AG04450 (cell line): ENCODE results near the gene KIAA2012. TPM values are rescaled to one million over a fixed set of nuclear protein-coding genes. Genes with fewer than 3 reads are reported as not detected.
A peak's percentile ranks its signal among the peaks of the same experiment; 100 is the strongest.

ENCODE experiments used
- CTCF ChIA-PET: fragments of 300-600, 350-600 bp; formaldehyde crosslinking; extraction: SDS; loops from one replicate; lab custom pipeline; 2022; ENCODE audit warnings: antibody characterized with exemption, inconsistent platforms; lab: Charles Lee
- POLR2A ChIA-PET: fragments of 350-600 bp; formaldehyde crosslinking; extraction: SDS; loops from one replicate; lab custom pipeline; 2021; ENCODE audit warnings: antibody characterized with exemption, inconsistent platforms; lab: Yijun Ruan, JAX
- DNase-seq: peaks from one replicate; pipeline ENCODE4 v3.0.0-alpha.2; 2011; ENCODE audit warnings: low read depth, low spot score
- H3K27ac ChIP-seq: one replicate; pipeline ENCODE4 v1.5.1; 2012; ENCODE audit warnings: low read depth, low read length, control low read depth
- H3K27me3 ChIP-seq: one replicate; pipeline ENCODE4 v1.6.0; 2012; ENCODE audit warnings: low read length; ENCODE audit not compliant: control insufficient read depth, insufficient read depth
- H3K4me3 ChIP-seq: 2 replicates; pipeline ENCODE4 v1.5.1; 2011; ENCODE audit warnings: mild to moderate bottlenecking, low read depth, low read length, control low read depth
- H3K9me3 ChIP-seq: 2 replicates; pipeline ENCODE4 v1.5.1; 2012; ENCODE audit warnings: low read length; ENCODE audit not compliant: control insufficient read depth, insufficient read depth
- CTCF ChIP-seq: IDR thresholded peaks from 2 replicates; pipeline ENCODE4 v1.5.1; 2011; ENCODE audit warnings: low read depth, low read length, control low read depth, inconsistent platforms
- polyA plus RNA-seq: library from polyadenylated mRNA; depleted of rRNA; stranded (reverse); fragments of >200 nt; gene quantifications from 2 replicates; pipeline ENCODE4 v1.2.3, GENCODE V29; 2011

The KIAA2012 gene
- polyA plus RNA-seq, 1 experiment, result 0.12 TPM

GRCh38 chr2:202165208-202165607 lies 92.2 kb downstream of the KIAA2012 start:
- ChIA-PET CTCF (interaction anchor here (0.6 to 1.5 kb wide), 5 partner anchors 10 to 130 kb away, joined by 3 to 5 read pairs (median 3); no protein-coding TSS in a partner anchor), POLR2A (interaction anchor here (0.6 to 1.2 kb wide), 3 partner anchors 11 to 30 kb away, joined by 3 to 4 read pairs (median 3); no protein-coding TSS in a partner anchor)
- DNase-seq, result no peak
- TF ChIP-seq CTCF, result no peak
- no peak overlapping the region for H3K27ac ChIP-seq
- H3K4me3 ChIP-seq, result no peak overlapping the region
- H3K9me3 ChIP-seq, result no peaks in the 10 kb centered on the region
- H3K27me3 ChIP-seq, result no peaks in the 10 kb centered on the region

DNA sequence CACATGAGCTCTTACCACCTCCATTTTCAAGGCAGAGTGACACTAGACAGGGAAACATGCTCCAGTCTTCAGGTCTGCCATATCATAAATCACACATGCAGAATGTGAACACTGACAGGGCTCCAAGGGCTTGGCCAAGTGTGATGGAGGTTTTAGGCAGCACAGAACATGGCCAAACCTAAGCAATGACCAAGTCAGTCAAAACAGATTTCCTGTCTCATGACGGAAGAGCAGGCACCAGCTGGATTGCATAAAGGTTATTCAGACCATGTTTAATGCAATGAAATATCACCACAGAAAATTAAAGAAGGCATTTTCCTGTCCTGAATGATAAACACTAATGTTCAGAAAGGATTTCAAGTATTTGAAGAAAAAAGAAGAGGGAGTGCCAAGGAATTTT lies 92.9 kb downstream of the KIAA2012 start:
- H3K27me3 ChIP-seq, result no peaks in the 10 kb centered on the region
- POLR2A ChIA-PET, result interaction anchor here (1.2 kb wide), 1 partner anchor 30 kb away, joined by 4 read pairs; no protein-coding TSS in a partner anchor
- no peak overlapping the region for H3K27ac ChIP-seq
- TF ChIP-seq CTCF, result no peak
- CTCF ChIA-PET, result interaction anchor here (0.6 to 1.5 kb wide), 5 partner anchors 9 to 131 kb away, joined by 3 to 5 read pairs (median 3); no protein-coding TSS in a partner anchor
- H3K9me3 ChIP-seq, result no peaks in the 10 kb centered on the region
- no peak overlapping the region for H3K4me3 ChIP-seq
- no peak for DNase-seq

GRCh38 chr2:202169131-202169530 lies 96.1 kb downstream of the KIAA2012 start:
- DNase-seq, result no peak
- no peaks in the 10 kb centered on the region for H3K9me3 ChIP-seq
- ChIA-PET CTCF (interaction anchor here (1.3 to 1.8 kb wide), 2 partner anchors 10 to 134 kb away, joined by 5 read pairs; no protein-coding TSS in a partner anchor), POLR2A (interaction anchor here (0.6 kb wide), 1 partner anchor 33 kb away, joined by 4 read pairs; no protein-coding TSS in a partner anchor)
- no peak overlapping the region for H3K4me3 ChIP-seq
- H3K27ac ChIP-seq, result no peak overlapping the region
- no peak for TF ChIP-seq CTCF
- H3K27me3 ChIP-seq, result no peaks in the 10 kb centered on the region

DNA sequence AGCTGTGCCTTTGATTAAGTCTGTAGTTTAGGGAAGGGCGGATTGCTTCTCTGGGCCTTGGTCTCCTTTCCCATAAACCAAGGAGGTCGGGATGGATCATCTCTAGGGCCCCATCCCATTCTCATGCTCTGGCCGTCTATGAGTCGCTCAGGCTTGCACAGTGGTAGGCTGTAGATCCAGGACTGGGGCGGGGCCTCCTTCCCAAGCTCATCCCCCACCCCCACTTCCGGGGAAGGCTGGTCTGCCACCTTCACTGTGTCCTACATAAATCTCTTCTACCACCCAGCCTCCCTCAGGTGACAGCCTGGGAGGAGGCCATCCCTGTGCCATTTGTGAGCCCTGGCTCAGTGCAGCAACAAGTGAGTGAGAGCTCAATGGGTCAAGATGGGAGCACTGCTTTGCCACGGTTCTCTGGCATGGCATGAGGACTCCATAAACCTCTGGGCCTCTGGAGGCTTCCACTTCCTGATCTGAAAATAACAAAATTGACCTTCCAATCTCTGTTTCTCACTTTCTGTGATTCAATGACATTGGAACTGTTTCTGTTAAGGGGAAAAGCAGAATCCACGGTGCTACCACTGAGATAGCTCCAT lies 96.9 kb downstream of the KIAA2012 start:
- POLR2A ChIA-PET, result interaction anchor here (0.8 kb wide), 1 partner anchor 134 kb away, joined by 10 read pairs; no protein-coding TSS in a partner anchor
- Histone ChIP-seq H3K27ac (no peak overlapping the region), H3K27me3 (no peaks in the 10 kb centered on the region), H3K4me3 (no peak overlapping the region), H3K9me3 (no peaks in the 10 kb centered on the region)
- no peak for TF ChIP-seq CTCF
- no peak for DNase-seq
- CTCF ChIA-PET, result interaction anchor here (1.3 to 2.4 kb wide), 3 partner anchors 9 to 135 kb away, joined by 5 to 9 read pairs (median 5); no protein-coding TSS in a partner anchor

DNA sequence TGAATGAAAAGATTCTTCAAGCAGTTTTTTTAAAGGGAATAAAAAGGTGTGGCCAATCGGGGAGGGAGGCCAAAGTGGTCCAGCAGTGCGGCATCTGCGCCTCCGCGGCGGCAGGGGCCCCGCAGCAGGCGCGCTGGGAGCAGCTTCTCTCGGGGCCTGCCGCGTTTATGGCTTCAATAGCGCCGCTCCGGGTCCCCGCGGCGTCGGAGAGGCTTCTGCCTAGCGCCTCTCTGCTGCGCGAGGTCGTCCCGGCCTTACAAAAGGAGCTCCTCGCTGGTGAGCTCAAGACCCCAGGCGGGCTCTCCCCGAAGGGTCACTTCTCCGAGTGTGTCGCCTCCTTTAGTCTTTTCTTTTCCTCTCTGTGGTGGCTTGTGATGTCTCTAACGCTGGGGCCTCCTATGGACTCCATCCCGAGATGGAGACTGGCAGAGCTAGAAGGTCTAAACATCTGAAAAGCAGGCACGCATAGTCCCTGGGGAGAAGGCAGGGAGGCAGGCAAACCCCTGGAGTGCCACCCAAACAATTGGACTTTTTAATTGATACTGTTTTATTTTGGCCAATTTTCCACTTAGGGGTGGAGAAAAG lies 98.3 kb downstream of the KIAA2012 start:
- peak overlapping the region; percentile 25; the same call in 1 of the 2 replicates for H3K4me3 ChIP-seq
- POLR2A ChIA-PET, result interaction anchor here (0.5 to 1.0 kb wide), 3 partner anchors 11 to 317 kb away, joined by 3 to 4 read pairs (median 3); no protein-coding TSS in a partner anchor
- no peaks in the 10 kb centered on the region for H3K27me3 ChIP-seq
- no peaks in the 10 kb centered on the region for H3K9me3 ChIP-seq
- 0 out of 2 replicates have a peak, but pooled peaks have one; percentile 5 for TF ChIP-seq CTCF
- no peak overlapping the region for H3K27ac ChIP-seq
- CTCF ChIA-PET, result interaction anchor here (0.6 to 2.4 kb wide), 3 partner anchors 10 to 69 kb away, joined by 3 to 9 read pairs (median 5); no protein-coding TSS in a partner anchor
- DNase-seq, result no peak
